NCI-H1092 treated with DMSO at 0.1 percent for 48 hours (cell line): ENCODE data around the gene TMEM208.

Source experiments
- DNase-seq: peaks from one replicate; lab custom pipeline; 2025; lab: John Stamatoyannopoulos, UW

TMEM208 gene

DNA sequence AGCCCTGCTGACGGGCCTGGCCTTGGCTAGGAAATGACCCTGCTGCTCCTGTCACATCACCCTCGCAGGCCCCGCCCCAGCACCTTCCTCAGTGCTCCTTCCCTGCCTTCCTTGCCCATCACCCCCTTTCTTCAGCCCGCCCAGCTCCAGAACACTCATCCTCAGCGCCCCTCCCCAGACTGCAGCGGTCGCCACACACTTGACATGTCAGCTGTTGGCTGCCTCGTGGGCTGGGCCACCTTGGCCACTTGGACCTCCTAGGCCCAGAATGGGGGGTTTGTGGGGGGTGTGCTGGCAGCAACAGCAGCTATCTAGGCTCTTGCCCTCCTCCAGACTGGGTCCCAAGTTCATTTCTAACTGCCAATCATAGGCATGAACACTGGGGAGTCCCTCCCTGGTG is 17.4 kb upstream of the TMEM208 start:
- no peak for DNase-seq

DNA sequence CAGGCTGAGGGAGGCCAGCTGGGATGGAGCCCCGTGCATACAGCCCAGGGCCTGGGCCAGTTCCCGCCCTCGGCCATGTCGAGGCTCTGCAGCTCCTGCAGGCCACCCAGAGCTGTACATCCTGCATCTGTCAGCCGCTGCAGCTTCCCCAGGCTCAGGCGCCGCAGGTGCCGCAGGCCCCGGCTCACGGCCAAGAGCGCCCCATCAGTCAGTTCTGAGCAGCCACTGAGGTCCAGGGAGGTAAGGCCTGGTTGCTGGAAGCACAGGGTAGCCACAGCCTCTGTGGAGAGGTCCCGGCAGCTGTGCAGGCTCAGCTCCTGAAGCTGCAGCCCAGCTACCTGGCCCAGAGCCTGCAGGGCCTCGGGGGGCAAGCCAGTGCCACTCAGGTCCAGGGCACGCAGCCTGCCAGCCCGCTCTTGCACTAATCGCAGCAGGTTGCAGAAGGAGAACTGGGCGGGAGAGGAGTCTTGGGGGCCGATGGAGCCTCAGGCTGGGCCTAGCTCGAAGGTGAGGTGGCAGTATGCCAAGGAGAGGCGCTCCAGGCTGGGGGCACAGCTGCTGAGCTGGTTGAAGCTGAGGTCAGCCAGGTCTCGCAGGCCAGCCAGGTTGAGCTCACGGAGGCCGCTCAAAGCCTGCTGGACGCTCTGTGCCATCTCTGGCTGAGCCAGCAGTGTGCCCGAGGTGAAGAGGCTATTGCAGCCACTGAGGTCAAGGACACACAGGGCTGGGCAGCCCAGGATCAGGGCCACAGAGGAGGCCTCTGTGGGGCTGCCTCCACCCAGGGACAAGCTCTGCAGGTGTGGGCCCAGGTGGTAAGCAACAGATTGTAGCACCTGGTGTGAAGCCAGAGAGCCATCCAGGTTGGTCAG is 16.6 kb upstream of the TMEM208 start:
- peak; percentile 11 for DNase-seq

DNA sequence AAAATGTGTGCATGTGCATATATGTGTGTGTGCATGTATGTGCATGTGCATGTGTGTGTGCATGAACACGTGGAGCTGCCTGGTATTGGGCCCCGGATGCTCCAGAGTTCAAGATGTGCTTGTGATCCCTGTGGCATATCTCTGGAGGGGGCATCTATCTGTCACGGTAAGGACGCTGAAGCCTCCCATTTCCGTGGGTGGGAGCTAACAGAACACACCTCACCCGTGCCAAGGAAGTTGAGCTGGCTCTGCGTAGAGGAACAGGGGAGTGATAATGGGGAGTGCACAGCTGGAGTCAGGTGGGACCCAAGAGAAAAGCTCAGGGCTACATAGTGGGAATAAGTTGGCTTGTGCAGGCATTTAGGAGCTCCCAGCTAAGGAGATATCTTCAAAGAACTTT is 15.3 kb upstream of the TMEM208 start:
- no peak for DNase-seq

DNA sequence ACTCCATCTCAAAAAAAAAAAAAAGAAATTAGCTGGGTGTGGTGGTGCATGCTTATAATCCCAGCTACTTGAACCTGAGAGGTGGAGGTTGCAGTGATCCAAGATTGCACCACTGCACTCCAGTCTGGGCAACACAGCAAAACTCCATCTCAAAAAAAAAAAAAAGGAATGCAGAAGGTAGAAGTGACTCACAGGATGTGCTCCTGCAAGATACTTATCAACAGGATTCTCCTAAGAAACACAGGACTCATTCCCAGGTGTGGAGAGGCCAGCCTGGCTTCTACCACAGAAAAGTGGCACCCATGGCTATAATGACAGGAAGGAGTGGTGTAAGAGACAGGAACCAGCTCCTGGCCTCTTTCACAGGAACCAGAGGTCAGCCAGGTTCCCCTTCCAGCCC is 14.2 kb upstream of the TMEM208 start:
- DNase-seq, result no peak

DNA sequence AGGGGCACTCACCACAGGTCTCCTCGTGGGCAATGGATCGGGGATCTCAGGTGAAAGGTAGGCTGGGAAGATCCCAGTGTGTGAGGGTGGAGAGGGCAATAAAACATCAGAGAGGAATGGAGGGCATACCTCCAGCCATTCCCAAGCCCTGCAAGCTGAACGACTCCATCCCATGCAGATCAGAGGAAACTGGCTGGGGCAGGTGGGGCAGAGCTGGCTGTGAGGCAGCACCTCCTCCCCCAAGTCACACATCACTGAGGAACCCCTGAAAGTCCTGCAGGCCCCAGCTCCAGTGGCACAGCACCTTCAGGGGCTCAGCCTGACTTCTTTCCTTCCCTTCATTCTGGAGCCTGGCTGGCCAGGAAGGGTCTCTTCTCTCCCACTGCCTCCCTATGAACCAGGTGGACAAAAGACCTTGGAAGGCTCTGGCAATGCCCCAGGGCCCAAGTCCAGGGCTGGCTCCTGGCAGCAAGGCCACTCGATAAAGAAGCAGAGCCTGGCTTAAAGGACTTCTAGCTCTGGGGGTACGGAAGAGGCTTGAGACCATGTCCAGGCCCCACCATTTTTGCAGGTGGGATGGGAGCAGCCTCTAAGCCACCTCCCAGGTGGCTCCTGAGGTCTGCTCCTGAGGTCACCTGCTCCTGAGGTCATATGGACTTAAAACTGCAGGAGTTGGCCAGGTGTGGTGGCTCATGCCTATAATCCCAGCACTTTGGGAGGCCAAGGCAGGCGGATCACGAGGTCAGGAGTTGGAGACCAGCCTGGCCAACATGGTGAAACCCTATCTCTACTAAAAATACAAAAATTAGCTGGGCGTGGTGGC is 13.5 kb upstream of the TMEM208 start:
- DNase-seq, result no peak

DNA sequence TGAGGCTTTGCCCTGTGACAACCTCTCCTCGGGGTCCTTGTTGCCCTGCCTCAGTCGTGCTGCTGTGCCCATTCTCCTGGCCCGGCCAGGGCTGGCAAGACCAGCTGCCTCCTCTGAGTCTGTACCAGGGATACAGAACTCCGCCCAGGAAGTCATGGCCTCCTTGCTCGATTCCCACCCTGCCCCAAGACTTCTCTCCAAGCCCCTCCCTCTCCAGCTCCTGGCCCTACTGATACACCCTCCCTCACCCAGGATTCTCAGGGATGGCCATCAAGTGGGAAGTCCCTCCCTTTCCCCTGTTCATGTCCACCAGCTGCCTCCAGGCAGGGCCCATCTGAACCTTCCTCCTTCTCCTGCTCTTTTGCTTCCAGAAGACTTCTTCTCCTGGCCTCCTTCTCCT is 11.2 kb upstream of the TMEM208 start:
- no peak for DNase-seq

DNA sequence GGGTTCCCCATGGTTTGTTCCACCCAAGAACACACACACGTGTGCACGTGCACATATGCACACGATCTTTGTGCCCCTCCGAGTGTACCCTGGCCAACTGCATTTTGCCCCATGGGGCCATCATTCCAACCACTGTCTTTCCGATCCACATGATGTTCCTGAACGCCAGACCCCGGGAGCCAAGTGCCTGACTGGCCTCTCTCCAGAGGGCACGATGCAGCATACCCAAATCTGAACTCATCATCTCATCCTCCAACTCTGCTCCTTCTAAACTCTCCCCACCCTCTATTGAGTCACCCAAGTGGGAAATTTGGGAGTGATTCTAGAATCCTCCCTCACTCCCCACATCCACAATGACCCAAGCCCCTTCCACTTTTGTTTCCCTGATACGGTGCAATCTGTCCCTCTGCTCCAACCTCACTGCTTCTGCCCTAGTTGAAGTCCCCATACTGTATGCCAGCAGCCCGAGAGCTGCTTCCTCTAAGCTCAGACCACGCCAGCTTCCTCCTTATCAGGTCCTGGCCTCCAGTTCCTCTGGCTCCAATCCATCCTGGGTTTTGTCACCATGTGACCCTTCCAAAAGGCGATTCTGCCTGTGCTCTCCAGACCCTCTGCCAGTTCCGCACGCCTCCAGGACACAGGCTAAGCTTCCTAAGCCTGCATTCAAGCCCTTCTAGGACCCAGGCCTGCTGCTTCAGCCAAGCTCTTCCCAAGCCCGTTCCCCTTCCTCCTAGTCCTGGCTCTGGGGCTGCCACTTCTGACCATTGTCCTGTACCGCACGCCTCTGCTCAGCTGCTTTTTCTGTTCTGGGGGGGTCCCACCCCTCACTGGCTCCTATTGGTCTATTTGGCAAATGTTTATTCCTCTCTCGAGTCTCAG is 10.1 kb upstream of the TMEM208 start:
- DNase-seq, result no peak

DNA sequence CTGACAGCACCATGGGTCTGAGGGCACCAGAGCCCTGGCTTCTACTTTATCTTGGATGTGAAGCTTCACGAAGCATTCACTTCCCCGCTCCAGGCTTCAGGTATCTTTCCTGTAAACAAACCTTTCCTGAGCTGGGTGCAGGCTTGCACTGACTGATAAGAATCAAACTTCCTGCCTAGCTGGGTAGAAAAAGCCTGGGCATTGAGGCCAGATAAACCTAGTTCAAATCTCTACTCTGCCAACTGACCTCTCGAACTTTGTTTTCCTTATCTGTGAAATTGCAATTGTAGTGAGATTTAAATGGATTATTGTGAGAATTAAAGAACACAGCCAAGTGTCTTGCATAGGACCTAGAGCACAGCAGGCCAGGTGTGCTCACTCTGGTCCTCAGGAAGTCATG is 2.9 kb upstream of the TMEM208 start:
- no peak for DNase-seq

DNA sequence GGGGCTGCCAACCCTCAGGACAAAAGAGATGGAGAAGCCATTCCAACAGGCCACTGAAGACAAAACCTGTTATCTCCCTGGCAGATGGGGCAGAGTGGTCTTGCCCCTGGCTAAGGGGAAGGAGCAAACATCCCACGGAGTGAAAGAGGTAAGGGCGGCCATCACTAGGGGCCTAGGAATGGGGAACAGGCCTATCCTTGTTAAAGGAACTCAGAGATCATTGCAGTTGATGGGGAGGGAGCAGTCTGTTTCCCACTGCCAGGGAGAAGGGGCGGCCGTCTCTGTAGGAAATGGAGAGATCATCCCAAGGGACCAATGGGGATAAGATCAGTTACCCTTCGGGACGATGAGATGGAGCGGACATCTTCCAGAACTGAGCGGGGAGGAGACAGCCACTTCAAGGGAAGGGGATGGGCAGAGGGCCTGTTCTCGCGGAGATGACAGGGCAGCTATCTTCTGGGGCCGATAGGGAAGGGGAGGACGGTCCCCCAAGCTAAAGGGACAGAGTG is 581 bp upstream of the TMEM208 start:
- DNase-seq, result no peak

DNA sequence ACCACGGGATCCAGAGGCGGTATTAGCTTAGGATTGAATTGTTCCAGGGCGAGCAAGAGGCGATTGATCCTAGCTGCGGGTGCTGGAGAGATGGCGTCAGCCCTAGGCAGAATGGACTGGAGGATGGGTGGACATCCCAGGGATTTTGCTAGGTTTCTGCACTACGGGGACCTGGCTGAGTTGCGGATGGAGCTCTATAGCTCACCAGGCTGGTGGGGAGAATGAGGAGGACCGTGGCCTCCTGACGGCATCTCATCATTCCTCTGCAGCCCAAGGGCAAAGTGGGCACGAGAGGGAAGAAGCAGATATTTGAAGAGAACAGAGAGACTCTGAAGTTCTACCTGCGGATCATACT is 614 bp downstream of the TMEM208 start:
- DNase-seq, result no peak

DNA sequence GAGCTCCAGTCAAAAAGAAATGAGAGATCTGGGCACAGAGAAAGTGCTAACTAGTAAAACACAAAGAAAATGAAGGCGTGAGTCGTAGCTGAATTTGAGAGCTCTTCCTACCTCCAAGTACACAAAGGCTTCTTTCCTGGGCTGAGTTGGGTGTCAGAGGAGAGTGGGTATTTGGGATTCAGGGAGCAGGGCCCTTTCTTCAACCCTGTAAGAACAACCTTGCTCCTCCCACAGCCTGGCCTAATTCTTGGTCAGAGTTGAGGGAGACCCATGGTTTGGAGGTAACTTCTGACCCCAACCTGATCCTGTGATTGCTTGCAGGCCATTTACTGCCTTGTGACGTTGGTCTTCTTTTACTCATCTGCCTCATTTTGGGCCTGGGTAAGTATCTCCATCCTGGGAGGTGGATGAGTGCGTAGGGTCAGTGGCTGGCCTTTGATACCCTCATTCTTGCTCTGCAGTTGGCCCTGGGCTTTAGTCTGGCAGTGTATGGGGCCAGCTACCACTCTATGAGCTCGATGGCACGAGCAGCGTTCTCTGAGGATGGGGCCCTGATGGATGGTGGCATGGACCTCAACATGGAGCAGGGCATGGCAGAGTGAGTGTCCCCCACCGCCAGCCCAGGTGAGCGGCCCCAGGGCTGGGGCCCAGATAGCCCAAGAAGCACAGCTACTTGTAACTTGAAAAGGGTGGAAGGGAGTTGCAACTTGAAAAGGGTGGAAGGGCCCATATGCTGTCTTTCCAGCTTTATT is 1.3 kb downstream of the TMEM208 start:
- no peak for DNase-seq

DNA sequence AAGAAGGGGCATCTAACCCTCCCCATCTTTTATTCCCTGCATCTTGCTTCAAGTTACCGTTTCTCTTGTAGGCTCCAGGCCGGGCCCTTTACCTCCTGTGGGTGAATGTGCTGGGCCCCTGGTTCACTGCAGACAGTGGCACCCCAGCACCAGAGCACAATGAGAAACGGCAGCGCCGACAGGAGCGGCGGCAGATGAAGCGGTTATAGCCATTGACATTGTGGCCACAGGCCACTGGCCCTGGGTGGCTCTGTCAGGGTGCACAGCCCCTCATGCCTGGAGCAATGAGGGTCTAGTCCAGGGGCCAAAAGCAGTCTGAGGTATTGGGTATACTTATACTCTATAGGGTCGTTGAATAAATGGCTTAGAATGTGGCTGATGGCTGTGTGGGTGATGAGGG is 2.0 kb downstream of the TMEM208 start:
- DNase-seq, result no peak

DNA sequence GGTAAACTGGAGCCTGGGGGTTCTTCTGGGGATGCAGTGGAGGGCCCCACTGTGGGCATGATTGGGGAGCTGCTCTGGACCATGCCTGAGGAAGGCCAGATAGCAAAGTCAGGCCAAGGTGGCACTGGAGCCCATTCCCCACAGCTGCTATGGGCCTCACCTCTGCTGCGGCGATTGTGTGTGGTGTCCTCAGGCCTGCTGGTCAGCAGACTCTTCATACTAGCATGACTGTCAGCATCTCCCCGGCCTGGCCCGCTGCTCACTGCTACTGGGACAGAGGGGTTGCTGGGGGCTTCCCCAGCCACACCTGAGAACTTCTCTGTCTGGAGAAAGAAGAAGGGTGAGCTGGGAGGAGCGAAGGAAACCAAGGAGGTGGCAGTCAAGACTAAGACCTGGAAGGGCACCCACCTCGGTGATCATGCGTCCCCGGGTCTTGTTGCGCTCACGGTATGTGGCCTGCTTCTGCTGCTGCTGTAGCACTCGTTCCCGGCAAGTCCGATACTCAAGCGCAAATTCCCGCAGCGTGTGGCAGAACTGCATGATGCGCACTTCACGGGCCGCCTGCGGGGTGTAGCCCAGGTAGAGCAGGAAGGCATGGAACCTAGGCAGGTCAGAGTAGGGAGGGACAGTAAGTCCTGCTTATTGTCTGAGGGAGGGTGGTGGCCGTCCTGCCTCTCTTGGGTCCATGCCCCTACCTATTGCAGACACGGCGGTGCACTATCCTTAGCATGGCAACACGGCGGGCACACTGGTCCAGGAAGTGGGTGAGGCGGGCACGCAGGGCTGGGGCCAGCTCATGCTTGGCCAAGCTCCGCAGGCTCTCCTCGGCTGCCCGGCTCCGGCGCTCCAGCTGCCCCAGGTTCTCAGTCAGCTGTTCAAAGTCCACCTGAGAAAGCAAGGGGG is 3.2 kb downstream of the TMEM208 start:
- no peak for DNase-seq

DNA sequence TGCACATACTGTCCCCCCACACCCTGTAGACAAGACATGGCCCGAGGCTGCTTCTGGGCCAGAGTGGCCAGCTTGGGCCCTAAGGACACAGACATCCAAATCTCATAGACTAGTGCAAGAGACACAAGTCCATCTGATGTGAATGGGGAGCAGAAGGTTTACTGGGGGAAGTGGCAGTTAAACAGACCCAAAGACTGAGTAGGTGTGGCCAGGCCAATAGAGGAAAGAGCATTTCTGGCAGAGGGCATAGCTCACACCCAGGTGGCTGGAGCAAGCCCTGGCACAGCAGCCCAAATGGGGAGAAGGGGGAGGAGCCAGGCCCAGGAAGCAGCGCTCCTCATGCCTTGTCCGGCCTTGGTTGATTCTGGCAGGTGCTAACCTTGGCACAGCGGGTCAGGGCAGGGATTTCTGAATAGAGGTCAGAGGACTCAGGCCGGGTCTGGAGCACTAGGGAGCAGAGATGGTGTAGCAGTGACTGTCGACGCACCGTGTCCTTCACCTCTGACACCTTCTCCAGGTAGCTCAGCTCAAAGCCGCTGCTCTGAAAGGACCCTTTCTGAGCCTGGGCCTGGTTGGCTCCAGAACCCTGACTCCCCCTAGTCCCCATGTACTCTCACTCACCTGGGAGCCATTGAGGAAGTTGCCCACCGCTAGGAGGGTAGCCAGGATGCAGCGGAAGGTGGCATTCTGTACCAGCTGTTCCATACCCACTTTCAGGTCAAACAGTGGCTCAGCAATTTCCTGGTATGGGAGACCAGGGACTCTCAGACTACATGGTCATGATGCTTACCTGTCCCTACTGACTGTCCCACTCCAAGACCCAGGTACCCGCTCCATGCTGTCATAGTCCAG is 4.1 kb downstream of the TMEM208 start:
- no peak for DNase-seq

DNA sequence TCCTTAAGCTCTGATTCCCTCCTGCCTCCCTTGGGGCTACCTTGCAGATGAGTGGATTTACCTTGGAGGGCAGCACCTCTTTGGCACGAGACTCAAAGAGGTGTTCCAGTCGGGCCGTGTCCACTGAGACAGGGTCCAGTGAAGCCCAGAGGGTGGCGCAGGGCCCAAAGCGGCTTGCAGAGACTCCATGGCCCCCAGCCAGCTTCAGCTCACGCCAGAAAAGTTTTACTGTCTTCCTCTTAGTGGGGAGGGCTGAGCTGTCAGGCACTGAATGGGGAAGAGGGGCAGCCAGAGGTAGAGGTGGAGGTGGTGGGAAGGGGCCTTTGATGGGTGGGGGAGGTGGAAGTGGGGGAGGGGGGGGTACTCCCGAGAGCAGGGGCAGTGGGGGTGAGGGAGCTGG is 6.7 kb downstream of the TMEM208 start:
- DNase-seq, result no peak

DNA sequence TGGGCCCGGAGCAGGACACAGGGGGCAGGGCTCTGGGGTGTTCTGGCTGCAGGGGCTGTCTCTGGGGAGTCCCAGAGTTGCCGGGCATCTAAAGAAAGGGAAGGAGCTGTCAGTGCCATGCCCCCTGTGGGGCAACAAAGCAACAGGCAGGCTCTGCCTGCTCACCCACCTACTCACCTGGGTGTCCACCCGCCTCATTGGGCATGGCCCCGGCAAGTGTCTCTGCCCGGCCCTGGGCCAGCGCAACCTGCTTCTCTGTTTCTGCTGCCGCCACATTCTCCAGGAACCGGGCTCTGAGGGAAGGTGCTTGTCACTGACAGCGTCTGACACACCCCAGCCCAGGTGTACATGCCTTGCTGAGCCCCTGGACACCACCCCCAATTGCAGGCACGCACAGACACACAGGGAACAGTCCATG is 7.3 kb downstream of the TMEM208 start:
- no peak for DNase-seq

DNA sequence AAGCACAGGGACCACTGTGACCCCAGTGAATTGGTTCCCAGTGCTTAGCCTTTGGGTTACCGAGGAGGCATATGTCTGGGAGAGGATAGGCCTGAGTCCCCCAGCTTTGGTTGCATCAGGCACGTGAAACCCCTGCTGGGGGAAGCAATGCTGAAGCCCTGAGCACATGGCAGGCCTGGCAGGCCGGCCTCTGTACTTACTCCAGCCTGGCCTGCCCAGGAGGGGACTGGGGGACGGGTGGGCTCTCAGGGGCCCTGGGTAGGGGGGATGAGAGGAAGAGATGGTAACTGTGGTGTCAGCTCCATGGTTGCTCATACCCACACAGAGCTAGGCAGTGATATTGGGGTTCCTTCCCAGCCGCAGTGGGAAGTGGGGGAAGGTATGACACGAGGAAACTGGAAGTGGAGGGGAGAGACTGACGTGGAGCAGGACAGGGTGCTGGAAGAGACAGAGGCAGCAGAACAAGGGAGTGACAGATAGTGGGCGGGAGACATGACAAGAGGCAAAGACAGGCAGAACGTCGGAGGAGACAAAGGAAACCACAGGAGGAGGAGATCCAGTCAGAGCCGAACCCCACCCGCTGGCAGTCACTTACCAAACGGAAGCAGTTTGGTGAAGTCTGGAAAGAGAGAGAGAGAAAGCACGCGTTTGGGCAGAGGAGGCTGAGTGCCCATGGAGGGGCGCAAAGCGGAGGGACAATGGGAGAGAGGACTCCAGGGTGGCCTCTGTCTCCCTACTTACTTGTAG is 9.1 kb downstream of the TMEM208 start:
- no peak for DNase-seq

DNA sequence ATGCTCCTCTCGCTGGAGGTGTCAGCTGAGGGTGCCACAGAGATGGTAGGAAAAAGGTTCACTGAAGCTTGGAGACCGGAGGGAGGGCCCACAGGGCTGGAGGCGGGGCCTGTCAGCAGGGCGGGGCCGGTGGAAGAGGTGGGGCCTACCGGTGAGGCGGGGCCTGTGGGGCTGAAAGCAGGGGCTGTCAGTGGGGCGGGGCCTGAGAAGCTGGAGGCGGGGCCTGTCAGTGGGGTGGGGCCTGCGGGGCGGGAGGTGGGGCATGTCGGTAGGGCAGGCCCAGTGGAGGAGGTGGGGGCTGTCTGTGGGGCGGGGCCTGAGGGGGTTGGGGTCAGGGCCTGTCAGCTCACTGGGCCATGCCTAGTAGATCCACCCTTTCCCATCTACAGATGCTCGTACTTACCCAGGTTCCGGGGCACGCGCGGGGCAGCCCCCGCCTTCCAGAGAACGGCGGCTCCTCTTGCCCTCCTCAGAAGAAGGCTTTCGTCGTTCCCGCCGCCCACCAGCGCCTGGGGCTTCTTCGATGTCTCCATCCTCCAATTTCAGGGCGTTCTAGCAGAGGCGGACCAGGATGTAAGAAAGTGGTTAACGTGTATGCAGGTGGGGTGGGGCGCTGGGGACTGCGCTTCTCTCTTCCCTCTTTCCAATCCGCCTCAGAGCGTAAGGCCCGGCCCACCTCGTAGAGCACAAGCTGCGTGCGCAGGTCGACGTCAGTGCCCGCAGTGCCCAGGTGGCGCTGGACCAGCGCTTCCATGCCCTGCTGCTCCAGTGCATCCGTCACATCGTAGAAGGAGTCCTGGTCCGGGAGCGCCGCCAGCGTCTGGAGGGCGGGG is 9.8 kb downstream of the TMEM208 start:
- no peak for DNase-seq
